Naive thymus-derived CD4-positive, alpha-beta T cell (primary cell): ENCODE data around the gene SNTA1. TPM values are rescaled to one million over a fixed set of nuclear protein-coding genes. Genes with fewer than 3 reads are reported as not detected.

Source experiments
- polyA plus RNA-seq, 2 donors: library from polyadenylated mRNA; unstranded; fragments of 300-500 nt; fragmentation: Illumina TruSeq; gene quantifications; one replicate each; pipeline ENCODE4 v1.2.3, GENCODE V29; 2021
- total RNA-seq, 6 experiments: library from RNA in 5 of 6; stranded (reverse) in 5 of 6; gene quantifications; 1 replicate in 5 of 6; 2 replicates in 1 of 6; pipeline ENCODE4 v1.2.3 and lab custom pipeline; 2021 to 2026

The SNTA1 gene
- total and polyA plus RNA-seq, 7 experiments from 2014 or later = 2.0 to 7.2 (median 2.9) TPM

Other genes with a start within 250 kb of the SNTA1 start
- not detected for gene BPIFA3, start 226.4 kb downstream of the SNTA1 start, total RNA-seq
- not detected for gene BPIFA3, start 226.4 kb downstream of the SNTA1 start, polyA plus RNA-seq
- not detected for gene BPIFA1, start 207.8 kb downstream of the SNTA1 start, total RNA-seq
- gene BPIFA1, start 207.8 kb downstream of the SNTA1 start, polyA plus RNA-seq = not detected
- gene BPIFB1, start 160.5 kb downstream of the SNTA1 start, total RNA-seq = not detected
- not detected for gene BPIFB1, start 160.5 kb downstream of the SNTA1 start, polyA plus RNA-seq
- 10 to 100 TPM; 33.6 to 51.8 (median 49.4) TPM for gene CDK5RAP1, start 42.2 kb downstream of the SNTA1 start, total RNA-seq
- gene CDK5RAP1, start 42.2 kb downstream of the SNTA1 start, polyA plus RNA-seq = 10 to 100 TPM; 41.4 to 48.1 TPM
- 10 to 100 TPM; 24.6 to 37.8 (median 27.2) TPM for gene CBFA2T2, start 46.3 kb upstream of the SNTA1 start, total RNA-seq
- 10 to 100 TPM; 13.5 to 21.6 TPM for gene CBFA2T2, start 46.3 kb upstream of the SNTA1 start, polyA plus RNA-seq
- gene C20orf144, start 218.6 kb upstream of the SNTA1 start, total RNA-seq = under 1 TPM in 4 of 5 experiments, not detected in 1; 0.17 to 0.79 (median 0.30) TPM
- gene C20orf144, start 218.6 kb upstream of the SNTA1 start, polyA plus RNA-seq = under 1 TPM in 1 of 2 donors, not detected in 1; 0.20 TPM
- 1 to 10 TPM in 4 of 5 experiments, under 1 TPM in 1; 0.66 to 4.9 (median 3.2) TPM for gene ACTL10, start 223.2 kb upstream of the SNTA1 start, total RNA-seq
- 1 to 10 TPM; 2.0 to 4.4 TPM for gene ACTL10, start 223.2 kb upstream of the SNTA1 start, polyA plus RNA-seq
- 10 to 100 TPM; 10.8 to 46.8 (median 16.3) TPM for gene NECAB3, start 230.7 kb upstream of the SNTA1 start, total RNA-seq
- gene NECAB3, start 230.7 kb upstream of the SNTA1 start, polyA plus RNA-seq = 1 to 10 TPM; 2.3 to 2.7 TPM
- gene E2F1, start 242.6 kb upstream of the SNTA1 start, total RNA-seq = 10 to 100 TPM in 1 of 5 experiments, 1 to 10 TPM in 3, under 1 TPM in 1; 0.98 to 61.6 (median 1.6) TPM
- under 1 TPM in 1 of 2 donors, not detected in 1; 0.46 TPM for gene E2F1, start 242.6 kb upstream of the SNTA1 start, polyA plus RNA-seq